HG02759 (cell line): ENCODE results near the gene WDTC1.

Source experiments
- ATAC-seq: cut with Tn5 transposase; IDR thresholded peaks from one replicate; pipeline ENCODE4 v1.9.1; 2021; ENCODE audit warnings: mild to moderate bottlenecking, moderate library complexity; ENCODE audit not compliant: unreplicated experiment

The WDTC1 gene

DNA sequence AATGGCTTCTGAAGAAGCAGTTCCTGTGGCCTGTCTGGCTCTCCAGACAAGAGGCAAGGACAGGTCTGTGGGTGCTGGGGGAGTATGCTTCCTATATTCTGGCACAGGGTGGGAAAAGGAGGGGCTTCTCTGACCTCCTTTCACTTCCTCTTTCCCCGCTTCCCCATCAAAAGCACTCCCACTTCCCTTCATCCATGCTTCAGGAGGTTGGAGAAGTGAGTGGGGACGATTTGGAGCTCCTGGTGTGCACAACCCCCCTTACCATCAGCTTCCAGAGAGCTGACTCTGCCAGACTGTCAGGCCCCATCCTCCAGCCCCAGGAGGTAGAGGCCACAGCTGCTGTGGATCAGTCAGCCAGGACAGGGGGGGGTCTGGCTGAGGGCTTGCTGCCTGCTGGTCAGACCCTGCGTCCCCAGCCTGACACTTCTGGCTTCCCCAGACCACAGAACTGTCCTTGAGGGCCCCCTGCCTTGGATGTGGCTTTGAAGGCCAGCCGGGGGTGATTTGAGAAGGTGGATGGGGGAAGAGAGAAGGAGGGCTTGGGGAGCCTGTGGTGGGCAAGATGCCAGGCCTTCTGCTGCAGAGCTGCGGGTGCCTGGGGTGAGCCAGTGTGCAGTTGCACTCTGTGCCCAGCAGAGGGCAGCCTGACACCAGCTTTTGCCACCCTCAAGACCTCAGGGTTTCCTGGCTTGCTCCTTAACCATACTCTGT is 66.1 kb downstream of the WDTC1 start:
- ATAC-seq, result no peak

DNA sequence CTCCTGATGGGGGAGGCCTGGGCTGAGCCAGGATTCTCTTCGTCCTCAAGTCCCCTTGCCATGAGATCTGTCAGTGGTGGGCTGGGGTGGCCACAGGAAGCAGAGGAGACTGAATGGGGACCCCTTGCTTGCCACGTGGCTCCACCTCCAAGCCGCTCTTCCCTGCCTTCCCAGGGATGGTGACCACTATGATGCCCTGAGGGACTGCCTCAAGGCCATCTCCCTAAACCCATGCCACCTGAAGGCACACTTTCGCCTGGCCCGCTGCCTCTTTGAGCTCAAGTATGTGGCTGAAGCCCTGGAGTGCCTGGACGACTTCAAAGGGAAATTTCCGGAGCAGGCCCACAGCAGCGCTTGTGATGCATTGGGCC is 66.6 kb downstream of the WDTC1 start:
- no peak for ATAC-seq

DNA sequence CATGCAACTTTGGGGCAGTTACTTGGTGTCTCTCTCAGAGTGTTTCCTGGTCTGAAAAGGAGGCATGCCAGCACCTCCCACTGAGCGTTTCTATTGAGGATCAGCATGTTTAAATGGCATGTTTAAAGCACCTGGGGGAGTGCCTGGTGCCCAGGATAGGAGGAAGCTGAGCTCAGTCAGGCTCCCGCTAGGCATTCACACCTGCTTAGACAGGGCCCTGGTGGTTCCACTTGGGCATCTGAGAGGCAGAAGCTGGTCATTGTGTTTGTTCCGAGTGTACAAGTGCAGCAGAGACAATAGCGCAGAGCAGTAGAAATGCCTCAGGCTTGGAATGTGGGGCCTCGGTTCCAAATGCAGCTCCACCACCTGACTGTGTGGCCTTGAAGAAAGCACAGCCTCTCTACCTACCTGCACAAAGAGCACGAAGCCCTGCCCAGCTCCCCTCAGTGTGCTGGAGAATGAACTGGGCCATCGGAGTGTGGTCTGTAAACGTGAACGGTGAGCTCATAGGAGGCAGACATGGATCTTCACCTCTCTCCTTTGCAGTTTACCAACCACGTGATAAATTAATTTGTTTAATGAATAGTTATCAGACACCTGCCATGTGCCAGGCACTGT is 67.3 kb downstream of the WDTC1 start:
- no peak for ATAC-seq

DNA sequence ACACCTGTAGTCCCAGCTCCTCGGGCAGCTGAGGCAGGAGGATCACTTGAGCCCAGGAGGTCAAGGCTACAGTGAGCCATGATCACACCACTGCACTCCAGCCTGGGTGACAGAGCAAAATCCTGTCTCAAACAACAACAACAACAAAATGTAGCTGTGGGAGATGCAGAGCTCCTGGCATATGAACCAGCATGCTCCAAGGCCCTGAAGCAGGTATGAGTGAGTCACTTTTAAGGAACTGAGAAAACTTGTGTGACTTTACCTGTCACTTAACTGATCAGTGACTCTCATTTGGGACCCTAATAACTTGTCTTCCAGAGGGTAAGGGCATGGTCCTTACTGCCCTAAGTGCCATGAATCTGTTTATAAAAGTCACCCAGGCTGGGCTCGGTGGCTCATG is 68.2 kb downstream of the WDTC1 start:
- ATAC-seq, result no peak

- ATAC-seq, result no peak
Observed at GRCh38 chr1:27303509-27303908, 69.1 kb downstream of the WDTC1 start.

DNA sequence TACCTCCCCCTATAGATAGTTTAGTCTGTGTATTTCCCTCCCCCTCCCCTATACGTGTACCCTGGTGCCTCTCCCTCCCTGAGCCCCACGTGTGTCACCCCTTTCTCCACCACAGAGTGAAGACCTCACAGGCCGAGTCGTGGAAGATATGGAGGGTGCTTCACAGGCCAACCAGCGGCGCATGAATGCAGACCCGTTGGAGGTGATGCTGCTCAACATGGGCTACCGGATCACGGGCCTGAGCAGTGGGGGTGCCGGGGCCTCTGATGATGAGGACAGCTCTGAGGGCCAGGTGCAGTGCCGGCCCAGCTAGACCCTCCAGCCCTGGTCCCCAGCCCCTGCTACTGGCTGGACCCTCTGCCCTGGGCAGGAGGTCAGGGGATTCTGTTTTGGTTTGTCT is 71.6 kb downstream of the WDTC1 start:
- no peak for ATAC-seq

- no peak for ATAC-seq
Observed at GRCh38 chr1:27306892-27307761, 72.7 kb downstream of the WDTC1 start.

DNA sequence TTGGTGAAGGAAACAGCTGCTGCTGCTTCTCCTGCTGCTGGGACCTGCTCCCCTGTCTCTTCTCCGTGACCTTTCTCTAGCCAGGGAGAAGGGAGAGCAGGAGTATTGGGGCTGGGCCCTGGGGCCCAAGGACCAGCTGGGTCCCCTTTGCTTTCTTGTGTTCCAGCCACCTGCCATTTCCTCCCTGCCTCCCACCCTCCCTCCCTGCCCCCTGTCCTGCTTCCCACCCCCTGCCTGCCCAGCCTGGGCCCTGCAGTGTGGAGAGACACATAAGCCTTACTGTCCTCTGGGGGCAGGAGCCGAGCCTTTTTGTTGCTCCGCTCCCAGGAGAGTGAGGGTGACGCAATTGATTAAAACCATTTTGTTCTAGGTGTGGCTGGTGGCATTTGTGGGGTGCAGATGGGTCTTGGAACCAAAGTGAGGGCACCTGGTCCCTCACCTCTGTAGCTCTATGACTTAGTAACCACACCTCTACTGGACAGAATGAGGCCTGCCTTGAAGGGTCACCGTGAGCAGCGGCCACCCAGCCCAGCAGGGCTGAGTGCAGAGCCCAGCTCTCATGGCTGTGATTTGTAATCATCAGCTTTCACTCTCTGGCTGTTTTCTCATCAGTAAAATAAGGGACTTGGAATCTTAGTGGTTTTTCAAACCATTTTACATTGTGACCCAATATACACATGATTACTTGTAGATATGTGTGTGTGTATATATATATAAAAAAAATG is 73.6 kb downstream of the WDTC1 start:
- ATAC-seq, result no peak

- no peak for ATAC-seq
Observed at GRCh38 chr1:27314169-27314568, 79.7 kb downstream of the WDTC1 start.

DNA sequence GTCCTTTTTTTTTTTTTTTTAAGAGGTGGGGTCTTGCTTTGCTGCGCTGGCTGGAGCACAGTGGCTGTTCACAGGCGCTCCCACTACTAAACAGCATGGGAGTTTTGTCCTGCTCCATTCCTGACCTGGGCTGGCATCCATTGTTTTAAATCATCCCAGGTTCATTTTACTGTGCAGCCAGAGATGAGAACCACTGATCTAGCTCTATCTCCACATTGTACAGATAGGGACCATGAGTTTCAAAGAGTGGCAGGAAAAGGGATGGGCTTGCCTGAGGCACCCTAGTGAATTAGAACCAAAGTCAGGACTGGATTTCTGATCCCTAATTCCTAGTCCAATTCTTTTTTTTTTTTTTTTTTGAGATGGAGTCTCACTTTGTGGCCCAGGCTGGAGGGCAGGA is 80.3 kb downstream of the WDTC1 start:
- no peak for ATAC-seq

GRCh38 chr1:27316860-27317259 is 82.4 kb downstream of the WDTC1 start:
- no peak for ATAC-seq

- no peak for ATAC-seq
Observed at GRCh38 chr1:27318136-27318535, 83.7 kb downstream of the WDTC1 start.

GRCh38 chr1:27318596-27318995 is 84.2 kb downstream of the WDTC1 start:
- no peak for ATAC-seq

GRCh38 chr1:27321813-27322568 is 87.6 kb downstream of the WDTC1 start, which contains the start of gene TMEM222:
Gene TMEM222, plus strand, starts transcription at chr1:27322163. Its CDS starts 35 bp downstream, at chr1:27322198.
- ATAC-seq, result peak; percentile 96

GRCh38 chr1:27322569-27323240 is 88.3 kb downstream of the WDTC1 start:
- ATAC-seq, result no peak

DNA sequence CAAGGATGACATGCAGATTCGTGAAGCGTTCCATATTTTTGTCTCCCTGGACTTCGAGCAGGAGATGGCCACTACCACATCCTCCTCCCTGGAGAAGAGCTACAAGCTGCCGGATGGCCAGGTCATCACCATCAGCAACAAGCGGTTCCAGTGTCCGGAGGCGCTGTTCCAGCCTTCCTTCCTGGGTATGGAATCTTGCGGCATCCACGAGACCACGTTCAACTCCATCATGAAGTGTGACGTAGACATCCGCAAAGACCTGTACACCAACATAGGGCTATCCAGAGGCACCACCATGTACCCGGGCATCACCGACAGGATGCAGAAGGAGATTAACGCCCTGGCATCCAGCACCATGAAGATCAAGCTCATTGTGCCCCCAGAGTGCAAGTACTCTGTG is 90.9 kb downstream of the WDTC1 start:
- ATAC-seq, result no peak

DNA sequence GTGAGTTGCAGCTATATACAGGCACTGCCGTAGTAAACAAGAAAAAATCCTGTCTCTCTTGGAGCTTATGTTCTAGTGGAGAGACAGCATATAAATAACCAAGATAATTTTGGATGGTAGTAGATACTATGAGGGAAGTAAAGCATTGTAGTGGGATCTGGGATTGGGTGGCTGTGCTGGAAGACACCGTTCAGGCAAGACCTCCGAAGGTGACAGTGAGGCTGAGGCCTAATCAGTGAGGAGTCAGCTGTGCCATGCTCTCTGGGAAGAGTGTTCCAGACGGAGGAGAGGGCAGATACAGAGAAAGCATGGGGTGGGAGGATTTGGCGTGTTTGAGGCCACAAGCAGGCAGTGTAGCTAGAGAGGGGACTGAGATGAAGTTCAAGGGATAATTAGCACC is 93.5 kb downstream of the WDTC1 start:
- no peak for ATAC-seq

- ATAC-seq, result no peak
Observed at GRCh38 chr1:27330786-27331185, 96.4 kb downstream of the WDTC1 start.

DNA sequence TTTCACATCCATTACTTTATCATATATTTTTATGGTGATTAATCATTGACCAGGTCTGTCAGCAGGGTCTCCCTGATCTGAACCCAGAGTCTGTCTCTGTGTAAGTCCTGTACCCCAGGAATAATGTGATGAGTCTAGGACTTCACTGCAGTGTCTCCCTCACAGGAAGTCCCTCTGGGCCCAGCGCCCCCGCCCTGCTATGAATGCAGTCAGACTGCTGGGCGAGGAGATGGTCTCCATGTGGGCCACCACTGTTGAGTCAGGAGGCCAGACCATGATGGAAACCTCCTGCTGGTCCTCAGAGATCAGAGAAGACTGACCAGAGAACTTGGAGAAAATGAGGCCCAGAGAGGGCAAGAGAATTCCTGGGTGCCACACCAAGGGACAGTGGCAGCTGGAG is 97.0 kb downstream of the WDTC1 start:
- no peak for ATAC-seq

DNA sequence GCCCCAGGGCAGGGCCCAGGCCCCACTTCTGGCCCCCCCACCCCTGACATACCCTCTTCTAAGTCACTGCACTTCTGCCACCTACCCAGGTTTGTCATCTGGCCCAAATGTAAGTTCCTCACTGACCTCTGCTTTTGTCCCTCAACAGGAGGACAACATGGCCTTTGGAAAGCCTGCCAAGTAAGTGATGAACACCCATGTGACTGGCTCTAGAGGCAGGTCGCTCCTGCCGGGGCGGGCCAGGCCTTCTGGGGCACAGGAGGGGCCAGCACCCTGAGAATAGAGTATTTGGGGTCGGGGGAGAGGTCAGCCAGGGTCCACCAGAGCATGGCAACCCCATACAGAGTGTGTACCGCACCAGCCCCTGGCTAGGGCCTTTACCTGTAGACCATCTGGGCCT is 97.5 kb downstream of the WDTC1 start:
- no peak for ATAC-seq
